ENCODE results near the gene MYOM3.

GRCh38 chr1:24071941-24072340 is 40.0 kb downstream of the MYOM3 start:
- no peak for TF ChIP-seq EZH2 (IDR thresholded peaks at IDR 0.05; ENCODE audit: borderline replicate concordance, low read depth, low read length, poor library complexity, severe bottlenecking)
- no peak for TF ChIP-seq CTCF (conservative IDR thresholded peaks at IDR 0.05; ENCODE audit: low read depth, low read length)

Measured in A673 (cell line).